GM18502 (cell line): Measurements from ENCODE around the gene CHCHD1.
"Not testable (repeated sequence)": the region's sequence is repeated elsewhere in the genome, so short reads cannot be mapped to it uniquely, and the experiment has no call there.

Experiments used
- ATAC-seq: cut with Tn5 transposase; IDR thresholded peaks from one replicate; pipeline ENCODE4 v1.9.1; 2021; ENCODE audit warnings: mild to moderate bottlenecking; ENCODE audit not compliant: unreplicated experiment, poor library complexity

Gene CHCHD1

DNA sequence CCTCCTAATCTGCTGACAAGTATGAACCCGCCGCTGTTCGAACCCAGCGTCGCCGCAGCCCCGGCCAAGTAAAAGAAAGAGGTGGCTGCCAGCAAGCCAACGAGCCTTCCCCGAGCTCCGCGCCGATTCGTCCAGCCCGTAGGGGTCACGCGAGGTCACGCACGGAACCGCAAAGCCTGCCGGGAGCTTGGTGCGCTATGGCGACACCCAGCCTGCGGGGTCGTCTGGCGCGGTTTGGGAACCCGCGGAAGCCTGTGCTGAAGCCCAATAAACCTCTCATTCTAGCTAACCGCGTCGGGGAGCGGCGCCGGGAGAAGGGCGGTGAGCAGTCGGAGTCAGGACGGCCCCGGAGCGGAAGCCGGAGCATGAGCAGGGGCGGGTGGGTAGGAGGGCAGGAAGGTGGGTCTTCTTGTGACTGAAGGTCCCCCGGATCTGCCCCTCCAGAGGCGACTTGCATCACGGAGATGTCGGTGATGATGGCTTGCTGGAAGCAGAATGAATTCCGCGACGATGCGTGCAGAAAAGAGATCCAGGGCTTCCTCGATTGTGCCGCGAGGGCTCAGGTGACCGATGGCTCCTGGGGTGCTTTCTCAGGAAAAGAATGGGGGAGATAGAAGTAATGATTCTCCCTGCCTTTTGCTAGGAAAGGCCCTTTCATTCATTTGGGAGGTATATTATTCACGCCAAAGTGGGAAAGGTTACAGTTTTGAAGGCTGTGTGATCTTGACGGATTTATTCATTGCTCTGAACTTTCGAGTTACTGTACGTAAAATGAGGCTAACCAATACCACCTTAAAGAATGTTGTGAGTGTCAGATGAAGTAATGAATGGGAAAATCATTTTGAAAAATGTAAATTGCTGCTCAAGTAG is at the start of gene CHCHD1:
Gene CHCHD1, plus strand, starts transcription at position 170 of the 870 bp plus-strand sequence. Its CDS starts 28 bp downstream, at position 198.
- peak; percentile 63 for ATAC-seq

DNA sequence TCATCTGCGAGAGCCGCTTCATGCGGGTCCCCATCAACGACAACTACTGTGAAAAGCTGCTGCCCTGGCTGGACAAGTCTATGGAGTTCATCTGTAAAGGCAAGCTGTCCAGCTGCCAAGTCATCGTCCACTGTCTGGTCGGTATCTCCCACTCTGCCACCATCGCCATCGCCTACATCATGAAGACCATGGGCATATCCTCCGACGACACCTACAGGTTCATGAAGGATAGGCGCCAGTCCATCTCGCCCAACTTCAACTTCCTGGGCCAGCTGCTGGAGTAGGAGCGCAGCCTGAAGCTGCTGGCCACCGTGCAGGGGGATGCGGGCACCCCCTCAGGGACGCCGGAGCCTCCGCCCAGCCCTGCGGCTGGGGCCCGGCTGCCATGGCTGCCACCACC is 49.4 kb upstream of the CHCHD1 start:
- ATAC-seq, result no peak

DNA sequence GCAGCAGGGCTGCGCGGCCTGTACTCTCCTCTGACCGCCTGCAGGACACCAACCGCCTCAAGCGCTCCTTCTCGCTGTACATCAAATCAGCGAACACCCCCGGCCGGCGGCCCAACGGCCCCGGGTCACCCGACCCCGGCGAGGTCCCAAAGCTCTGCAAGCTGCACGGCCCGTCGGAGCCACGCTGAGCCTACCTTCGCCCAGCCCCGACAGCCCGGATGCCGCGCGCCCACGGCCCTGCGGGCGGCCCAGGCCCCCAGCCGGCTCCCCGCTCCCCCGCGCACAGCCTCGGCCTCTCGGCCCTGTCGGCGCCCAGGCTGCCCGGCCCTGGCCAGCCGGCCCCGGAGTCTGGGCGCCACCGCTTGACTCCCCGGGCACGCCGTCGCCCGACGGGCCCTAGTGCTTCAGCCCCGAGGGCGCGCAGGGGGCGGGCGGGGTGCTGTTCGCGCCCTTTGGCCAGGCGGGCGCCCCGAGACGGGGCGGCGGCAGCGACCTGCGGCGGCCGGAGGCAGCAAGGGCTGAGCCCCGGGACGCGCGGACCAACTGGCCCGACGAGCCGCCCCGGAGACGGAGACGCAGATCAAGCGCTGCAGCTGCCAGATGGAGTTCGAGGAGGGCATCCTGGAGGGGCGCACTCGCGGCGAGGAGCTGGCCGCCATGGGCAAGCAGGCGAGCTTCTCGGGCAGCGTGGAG is 48.8 kb upstream of the CHCHD1 start:
- ATAC-seq, result no peak

DNA sequence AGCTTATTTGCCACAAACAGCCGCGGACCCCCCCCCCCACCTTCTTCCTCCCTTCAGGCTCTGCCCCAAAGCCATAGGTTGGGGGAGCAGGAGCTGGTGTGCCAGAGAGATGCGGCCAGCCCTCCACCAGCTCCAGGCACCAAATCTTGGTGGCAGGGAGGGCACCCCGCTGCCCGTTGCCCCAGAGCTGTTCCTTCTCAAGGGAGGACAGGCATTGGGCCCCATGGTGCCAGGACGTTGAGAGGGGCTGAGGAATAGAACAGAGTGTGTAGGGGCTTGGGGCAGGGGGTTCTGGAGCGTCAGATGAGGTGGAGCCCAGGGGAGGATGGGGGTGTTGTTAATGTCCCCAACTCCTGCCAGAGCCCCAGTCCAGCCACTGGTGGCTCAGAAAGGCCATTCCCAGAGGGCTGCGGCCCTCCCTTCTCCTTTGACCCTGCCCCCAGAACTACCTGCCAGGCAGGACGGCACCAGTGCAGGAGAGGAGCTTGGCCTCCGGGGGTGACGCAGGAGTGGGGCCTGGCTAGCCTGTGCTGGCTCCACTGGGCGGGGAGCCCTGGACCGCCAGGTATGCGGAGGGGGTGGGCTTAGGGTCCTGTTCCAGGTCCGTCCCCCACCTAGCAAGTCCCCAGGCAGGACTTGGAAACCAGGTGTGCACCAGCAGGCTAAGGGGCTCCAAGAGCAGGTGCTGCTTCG is 47.7 kb upstream of the CHCHD1 start:
- no peak for ATAC-seq

DNA sequence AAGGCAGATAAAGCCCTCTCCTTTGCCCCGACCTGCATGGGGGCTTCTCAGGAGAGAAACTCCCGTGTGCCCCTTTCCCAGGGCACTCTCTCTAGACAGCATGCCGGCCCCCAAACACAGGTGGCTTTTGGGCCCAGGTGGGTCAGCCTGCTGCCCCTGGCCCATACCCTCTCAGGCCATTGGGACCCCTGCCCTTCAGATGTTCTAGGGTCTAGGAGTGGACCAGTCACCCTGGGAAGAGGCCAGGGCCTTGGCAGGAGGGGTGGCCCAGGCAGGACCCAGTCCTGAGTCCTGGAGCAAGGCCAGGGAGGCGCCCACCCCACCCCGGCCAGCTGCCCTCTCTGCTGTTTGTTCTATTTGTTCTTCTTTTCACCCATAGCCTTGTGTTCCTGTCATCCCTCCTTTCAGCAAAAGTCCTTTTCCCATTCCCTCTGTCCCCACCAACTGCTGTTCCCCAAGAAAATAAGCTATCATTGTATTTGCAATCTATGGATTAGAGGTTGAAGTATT is 47.0 kb upstream of the CHCHD1 start:
- ATAC-seq, result no peak

- ATAC-seq, result not testable (repeated sequence)
Observed at GRCh38 chr10:73740501-73741254, 41.2 kb upstream of the CHCHD1 start.

DNA sequence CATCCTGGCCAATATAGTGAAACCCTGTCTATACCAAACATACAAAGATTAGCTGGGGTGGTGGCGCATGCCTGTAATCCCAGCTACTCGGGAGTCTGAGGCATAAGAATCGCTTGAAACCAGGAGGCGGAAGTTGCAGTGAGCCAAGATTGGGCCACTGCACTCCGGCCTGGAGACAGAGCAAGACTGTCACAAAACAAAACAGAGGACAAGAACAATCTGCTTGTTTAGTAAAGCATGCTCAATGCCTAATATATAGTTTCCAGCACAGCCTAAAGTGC is 39.5 kb upstream of the CHCHD1 start:
- no peak for ATAC-seq

- ATAC-seq, result no peak
Observed at GRCh38 chr10:73743327-73743904, 38.4 kb upstream of the CHCHD1 start.

- peak; percentile 90 for ATAC-seq
Observed at GRCh38 chr10:73743905-73744663, 37.8 kb upstream of the CHCHD1 start, which contains the start of gene SEC24C. SEC24C (plus strand) TSS chr10:73744372; CDS start chr10:73746833, 2,461 bp downstream.

- peak; percentile 23 for ATAC-seq
Observed at GRCh38 chr10:73744664-73744975, 37.2 kb upstream of the CHCHD1 start.

DNA sequence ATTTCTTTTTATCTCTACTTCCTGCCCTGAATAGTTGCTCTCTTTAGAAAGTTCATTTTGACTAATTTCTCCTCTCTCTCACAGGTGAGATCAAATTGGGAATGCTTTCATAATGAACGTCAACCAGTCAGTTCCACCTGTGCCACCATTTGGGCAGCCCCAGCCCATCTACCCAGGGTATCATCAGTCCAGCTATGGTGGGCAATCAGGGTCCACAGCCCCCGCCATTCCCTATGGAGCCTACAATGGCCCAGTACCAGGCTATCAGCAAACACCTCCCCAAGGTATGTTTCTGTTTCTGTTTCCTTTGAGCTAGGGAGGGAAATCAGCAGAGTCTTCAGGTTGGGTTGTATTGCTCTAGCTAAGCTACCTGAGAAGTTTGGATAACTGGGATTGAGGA is 35.1 kb upstream of the CHCHD1 start:
- no peak for ATAC-seq

- no peak for ATAC-seq
Observed at GRCh38 chr10:73750819-73751218, 31.0 kb upstream of the CHCHD1 start.

- no peak for ATAC-seq
Observed at GRCh38 chr10:73756183-73756582, 25.7 kb upstream of the CHCHD1 start.

GRCh38 chr10:73758704-73759511 is 22.9 kb upstream of the CHCHD1 start:
- no peak for ATAC-seq

DNA sequence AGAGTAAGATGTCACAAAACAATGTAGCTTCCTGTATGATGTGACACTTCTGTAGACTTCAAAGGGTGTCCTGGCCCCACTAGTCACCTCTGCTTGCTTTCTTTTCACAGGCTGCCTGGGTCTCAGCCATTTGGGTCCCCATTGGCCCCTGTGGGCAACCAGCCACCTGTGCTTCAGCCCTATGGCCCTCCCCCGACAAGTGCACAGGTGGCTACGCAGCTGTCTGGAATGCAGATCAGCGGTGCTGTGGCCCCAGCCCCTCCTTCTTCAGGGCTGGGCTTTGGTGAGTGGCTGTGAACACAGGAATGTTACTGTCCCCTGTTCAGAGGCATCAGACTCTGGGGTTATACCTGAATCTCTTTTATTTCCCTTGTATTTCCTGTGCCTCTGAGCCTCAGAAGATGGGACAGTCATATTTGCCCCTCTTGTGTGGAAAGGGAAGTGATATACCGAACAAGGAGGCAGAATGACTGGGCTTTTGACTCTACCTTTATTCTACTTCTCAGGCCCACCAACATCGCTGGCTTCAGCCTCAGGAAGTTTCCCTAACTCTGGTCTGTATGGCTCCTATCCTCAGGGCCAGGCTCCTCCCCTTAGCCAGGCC is 22.2 kb upstream of the CHCHD1 start:
- no peak for ATAC-seq

DNA sequence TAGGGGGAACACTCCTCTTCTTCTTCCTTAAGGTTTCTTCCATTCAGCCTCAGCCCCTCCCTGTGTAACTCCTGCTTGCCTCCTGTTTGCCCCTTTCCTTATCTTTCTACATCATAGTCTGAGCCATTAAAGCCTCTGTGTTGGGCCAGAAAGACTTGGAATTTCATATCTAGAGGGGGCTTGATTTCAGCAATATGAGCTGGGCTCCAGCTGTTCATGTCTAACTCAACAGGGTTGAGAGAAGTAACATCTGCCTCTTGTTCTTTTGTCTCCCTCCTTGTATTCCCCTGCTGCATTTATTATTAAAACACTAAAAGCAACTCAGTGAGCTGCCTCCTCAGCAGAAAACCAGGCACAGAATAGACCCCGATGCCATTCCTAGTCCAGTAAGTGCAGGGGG is 20.1 kb upstream of the CHCHD1 start:
- ATAC-seq, result no peak

DNA sequence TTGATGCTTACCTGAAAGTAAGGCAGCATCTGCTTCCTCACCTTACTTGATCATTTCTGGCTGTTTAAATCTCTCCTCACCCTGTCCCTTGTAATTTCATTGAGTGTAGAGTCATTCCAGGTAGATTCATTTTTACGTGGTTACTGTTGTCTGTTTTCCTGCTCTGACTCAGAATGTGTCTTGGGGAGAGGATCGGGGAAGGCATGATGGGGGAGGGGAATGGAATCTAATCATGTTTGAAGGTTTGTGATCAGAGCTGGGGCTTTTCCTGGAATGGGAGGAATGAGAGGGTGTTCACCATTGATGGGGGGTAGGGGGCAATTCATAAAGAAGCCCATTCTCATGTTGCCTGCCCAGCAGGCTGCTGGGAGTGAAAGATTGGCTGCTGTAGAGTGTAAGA is 18.9 kb upstream of the CHCHD1 start:
- ATAC-seq, result no peak

DNA sequence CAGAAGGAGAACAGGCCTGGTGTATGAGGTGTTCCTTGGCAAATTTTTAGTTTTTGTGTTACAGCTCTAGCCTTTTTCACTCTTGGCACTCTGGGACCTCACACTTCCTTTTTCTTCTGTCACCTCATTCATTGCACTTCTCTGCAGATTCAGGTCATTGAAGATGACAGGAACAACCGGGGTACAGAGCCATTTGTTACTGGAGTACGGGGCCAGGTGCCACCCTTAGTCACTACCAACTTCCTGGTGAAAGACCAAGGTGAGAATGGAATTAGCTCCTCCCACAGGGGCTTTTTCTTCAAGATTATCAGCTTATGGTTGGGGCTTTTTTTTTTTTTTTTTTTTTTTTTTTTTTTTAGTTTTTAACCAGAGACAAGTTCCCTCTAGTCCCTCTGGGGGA is 18.5 kb upstream of the CHCHD1 start:
- no peak for ATAC-seq
